Astrocyte of the cerebellum (primary cell): ENCODE data around the gene ZFX.

ENCODE experiments used
- DNase-seq: peaks from one replicate; pipeline ENCODE4 v3.0.0-alpha.2; 2011; ENCODE audit warnings: low read depth
- H3K4me3 ChIP-seq: 2 replicates; pipeline ENCODE4 v1.5.1; 2011; ENCODE audit warnings: mild to moderate bottlenecking, low read depth, low read length, moderate library complexity
- CTCF ChIP-seq: IDR thresholded peaks from 2 replicates; pipeline ENCODE4 v1.5.1; 2012; ENCODE audit warnings: low read length, low read depth, moderate library complexity, mild to moderate bottlenecking; ENCODE audit errors: missing control alignments
- in situ Hi-C: cut with HindIII; loops from 2 replicates; pipeline ENCODE4 v1.10.0; 2017; ENCODE audit warnings: low sequenced_read_pairs

ZFX gene

GRCh38 chrX:24235084-24235710 is 85.7 kb downstream of the ZFX start:
- no peak for TF ChIP-seq CTCF
- DNase-seq: no peak
- no peak overlapping the region for H3K4me3 ChIP-seq
- in situ Hi-C loops: no loop called here

- TF ChIP-seq CTCF: peak; percentile 48
- in situ Hi-C loops: loop anchor here (5.0 kb wide), 1 partner anchor 40 kb away; no protein-coding TSS in a partner anchor
- no peak overlapping the region for H3K4me3 ChIP-seq
- DNase-seq: peak; percentile 22
These were observed 92.5 kb downstream of the ZFX start for GRCh38 chrX:24241822-24242648.

DNA sequence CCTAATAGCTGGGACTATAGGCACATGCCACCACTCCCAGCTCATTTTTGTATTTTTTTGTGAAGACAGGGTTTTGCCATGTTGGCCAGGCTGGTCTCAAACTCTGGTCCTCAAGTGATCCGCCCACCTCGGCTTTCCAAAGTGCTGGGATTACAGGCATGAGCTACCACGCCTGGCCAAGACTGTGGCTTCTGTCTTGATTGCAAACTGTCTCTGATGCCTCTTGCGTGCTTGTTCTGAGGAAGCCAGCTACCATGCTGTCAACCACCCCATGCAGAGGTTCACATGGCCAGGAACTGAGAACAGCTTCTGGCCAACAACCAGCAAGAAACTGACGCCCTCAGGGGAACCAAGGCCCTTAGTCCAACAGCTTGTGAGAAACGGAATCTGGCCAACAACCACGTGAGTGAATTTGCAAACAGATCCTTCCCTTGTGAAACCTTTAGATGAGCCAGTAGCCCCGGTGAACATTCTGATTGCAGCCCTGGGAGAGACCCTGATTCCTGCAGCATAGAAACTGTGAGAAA is 93.2 kb downstream of the ZFX start:
- peak; percentile 76 for DNase-seq
- in situ Hi-C loops: loop anchor here (5.0 kb wide), 1 partner anchor 40 kb away; no protein-coding TSS in a partner anchor
- H3K4me3 ChIP-seq: no peak overlapping the region
- no peak for TF ChIP-seq CTCF

- no peak for DNase-seq
- H3K4me3 ChIP-seq: no peak overlapping the region
- TF ChIP-seq CTCF: no peak
- in situ Hi-C loops: loop anchor here (5.0 kb wide), 1 partner anchor 41 kb away; no protein-coding TSS in a partner anchor
These were observed 93.7 kb downstream of the ZFX start for GRCh38 chrX:24243188-24243587.

DNA sequence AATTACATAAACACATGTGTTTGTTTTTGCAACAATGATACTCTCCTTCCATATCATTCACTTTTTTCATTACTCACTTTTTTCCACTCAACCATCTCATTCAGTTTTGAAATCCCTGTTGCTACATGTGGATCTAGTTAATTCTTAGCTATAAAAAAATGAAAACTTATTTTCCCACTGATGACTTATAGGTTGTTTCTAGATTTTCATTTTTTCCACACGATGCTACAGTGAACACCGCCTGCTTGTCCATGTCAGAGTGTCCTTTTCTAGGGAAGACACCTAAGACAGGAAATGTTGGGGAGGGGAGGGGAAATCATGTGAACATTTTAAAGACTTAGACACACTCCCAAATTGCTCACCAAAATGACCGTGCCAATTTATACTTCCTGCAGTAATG is 94.2 kb downstream of the ZFX start:
- DNase-seq: no peak
- no peak for TF ChIP-seq CTCF
- in situ Hi-C loops: loop anchor here (5.0 kb wide), 1 partner anchor 41 kb away; no protein-coding TSS in a partner anchor
- no peak overlapping the region for H3K4me3 ChIP-seq

- TF ChIP-seq CTCF: no peak
- no peak overlapping the region for H3K4me3 ChIP-seq
- peak; percentile 32 for DNase-seq
- in situ Hi-C loops: no loop called here
These were observed 95.7 kb downstream of the ZFX start for GRCh38 chrX:24245202-24245601.
